Measurements from ENCODE around the gene ARHGEF28. TPM values are rescaled to one million over a fixed set of nuclear protein-coding genes. Genes with fewer than 3 reads are reported as not detected.

ARHGEF28 gene, protein sequence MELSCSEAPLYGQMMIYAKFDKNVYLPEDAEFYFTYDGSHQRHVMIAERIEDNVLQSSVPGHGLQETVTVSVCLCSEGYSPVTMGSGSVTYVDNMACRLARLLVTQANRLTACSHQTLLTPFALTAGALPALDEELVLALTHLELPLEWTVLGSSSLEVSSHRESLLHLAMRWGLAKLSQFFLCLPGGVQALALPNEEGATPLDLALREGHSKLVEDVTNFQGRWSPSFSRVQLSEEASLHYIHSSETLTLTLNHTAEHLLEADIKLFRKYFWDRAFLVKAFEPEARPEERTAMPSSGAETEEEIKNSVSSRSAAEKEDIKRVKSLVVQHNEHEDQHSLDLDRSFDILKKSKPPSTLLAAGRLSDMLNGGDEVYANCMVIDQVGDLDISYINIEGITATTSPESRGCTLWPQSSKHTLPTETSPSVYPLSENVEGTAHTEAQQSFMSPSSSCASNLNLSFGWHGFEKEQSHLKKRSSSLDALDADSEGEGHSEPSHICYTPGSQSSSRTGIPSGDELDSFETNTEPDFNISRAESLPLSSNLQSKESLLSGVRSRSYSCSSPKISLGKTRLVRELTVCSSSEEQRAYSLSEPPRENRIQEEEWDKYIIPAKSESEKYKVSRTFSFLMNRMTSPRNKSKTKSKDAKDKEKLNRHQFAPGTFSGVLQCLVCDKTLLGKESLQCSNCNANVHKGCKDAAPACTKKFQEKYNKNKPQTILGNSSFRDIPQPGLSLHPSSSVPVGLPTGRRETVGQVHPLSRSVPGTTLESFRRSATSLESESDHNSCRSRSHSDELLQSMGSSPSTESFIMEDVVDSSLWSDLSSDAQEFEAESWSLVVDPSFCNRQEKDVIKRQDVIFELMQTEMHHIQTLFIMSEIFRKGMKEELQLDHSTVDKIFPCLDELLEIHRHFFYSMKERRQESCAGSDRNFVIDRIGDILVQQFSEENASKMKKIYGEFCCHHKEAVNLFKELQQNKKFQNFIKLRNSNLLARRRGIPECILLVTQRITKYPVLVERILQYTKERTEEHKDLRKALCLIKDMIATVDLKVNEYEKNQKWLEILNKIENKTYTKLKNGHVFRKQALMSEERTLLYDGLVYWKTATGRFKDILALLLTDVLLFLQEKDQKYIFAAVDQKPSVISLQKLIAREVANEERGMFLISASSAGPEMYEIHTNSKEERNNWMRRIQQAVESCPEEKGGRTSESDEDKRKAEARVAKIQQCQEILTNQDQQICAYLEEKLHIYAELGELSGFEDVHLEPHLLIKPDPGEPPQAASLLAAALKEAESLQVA (N-terminal part only)
- total RNA-seq: 9.2 and 10.7 TPM in 2 replicates

DNA sequence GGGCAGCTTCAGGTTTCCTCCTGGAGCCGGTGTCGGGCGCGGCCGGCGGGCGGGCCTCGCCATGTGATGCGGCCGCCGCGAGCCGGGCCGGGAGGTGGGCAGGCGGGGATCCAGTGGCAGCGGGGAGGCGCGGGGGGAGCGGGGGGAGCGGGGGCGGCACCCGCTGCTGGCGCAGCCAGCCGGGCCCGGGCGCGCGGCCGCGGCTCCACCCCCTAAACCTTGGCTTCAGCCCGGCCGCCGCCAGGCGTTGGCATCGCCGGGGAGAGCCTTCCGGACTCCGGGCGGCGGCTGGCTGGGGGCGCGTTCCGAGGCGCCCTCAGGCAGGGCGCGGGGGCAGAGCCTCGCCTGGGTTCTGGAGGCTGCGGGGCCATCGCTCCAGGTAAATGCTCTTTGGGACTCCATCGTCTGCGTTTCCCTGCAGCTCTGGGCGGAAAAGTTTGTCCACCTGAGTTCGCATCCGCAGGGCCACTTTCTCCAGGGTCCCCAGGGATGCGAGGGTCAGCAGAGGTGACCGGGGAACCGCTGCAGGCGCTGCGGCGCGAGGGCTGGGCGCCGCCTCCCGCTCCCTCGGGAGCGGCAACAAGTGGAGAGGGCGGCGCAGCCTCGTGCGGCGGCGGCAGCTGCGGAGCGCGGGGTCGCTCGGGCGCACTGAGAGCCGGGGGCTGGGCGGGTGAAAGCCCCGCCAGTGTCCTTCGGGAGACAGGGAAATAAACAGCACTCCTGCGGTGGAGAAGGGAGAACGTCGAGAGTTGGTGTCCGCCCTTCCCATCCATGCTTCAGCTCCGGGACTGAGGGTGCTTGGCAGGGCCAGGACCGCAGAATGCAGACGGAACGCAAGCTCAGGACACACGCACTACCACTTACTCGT, at the start of gene ARHGEF28:
TSS of gene ARHGEF28 (plus strand) at position 253 of the 868 bp plus-strand sequence. CDS start 58,656 bp downstream, outside the sequence.

Other genes with a start within 250 kb of the ARHGEF28 start
- gene FOXD1, start 177.4 kb upstream of the ARHGEF28 start, total RNA-seq: 18.3 and 19.5 TPM in 2 replicates
- gene BTF3, start 127.8 kb upstream of the ARHGEF28 start, total RNA-seq: 641 and 663 TPM in 2 replicates
- gene ANKRA2, start 60.6 kb upstream of the ARHGEF28 start, total RNA-seq: 12.3 and 12.9 TPM in 2 replicates
- gene UTP15, start 60.5 kb upstream of the ARHGEF28 start, total RNA-seq: 13.2 and 14.0 TPM in 2 replicates